DMS53 treated with DMSO at 0.1 percent for 48 hours (cell line): ENCODE results near the gene OR56B1.
"Not testable (repeated sequence)": the region's sequence is repeated elsewhere in the genome, so short reads cannot be mapped to it uniquely, and the experiment has no call there.

Source experiments
- DNase-seq: peaks from one replicate; lab custom pipeline; 2025; ENCODE audit not compliant: unreplicated experiment; lab: John Stamatoyannopoulos, UW

Gene OR56B1, protein sequence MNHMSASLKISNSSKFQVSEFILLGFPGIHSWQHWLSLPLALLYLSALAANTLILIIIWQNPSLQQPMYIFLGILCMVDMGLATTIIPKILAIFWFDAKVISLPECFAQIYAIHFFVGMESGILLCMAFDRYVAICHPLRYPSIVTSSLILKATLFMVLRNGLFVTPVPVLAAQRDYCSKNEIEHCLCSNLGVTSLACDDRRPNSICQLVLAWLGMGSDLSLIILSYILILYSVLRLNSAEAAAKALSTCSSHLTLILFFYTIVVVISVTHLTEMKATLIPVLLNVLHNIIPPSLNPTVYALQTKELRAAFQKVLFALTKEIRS

DNA sequence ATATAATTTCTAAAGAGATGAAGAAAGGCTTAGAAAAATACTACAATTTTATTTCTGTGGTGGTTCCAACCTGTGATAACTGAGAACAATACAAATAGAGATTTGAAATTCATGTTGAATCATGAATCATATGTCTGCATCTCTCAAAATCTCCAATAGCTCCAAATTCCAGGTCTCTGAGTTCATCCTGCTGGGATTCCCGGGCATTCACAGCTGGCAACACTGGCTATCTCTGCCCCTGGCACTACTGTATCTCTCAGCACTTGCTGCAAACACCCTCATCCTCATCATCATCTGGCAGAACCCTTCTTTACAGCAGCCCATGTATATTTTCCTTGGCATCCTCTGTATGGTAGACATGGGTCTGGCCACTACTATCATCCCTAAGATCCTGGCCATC, at the start of gene OR56B1:
TSS of gene OR56B1 (plus strand) at position 53 of the 400 bp plus-strand sequence. CDS start at position 122, 69 bp downstream.
- no peak for DNase-seq

DNA sequence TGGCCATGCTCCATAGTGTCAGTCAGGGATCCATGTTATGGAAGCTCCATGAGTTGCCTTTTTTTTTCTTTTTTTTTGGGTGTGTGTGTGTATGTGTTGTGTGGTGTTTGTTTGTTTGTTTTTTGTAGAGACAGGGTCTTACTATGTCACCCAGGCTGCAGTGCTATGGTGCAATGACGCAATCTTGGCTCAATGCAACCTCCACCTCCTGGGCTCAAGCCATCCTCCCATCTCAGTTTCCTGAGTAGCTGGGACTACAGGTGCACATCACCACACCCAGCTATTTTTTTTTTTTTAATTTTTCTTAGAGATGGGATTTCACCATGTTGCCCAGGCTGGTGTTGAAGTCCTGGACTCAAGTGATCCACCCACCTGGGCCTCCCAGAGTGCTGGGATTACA, 47.8 kb upstream of the OR56B1 start:
- DNase-seq = no peak

DNA sequence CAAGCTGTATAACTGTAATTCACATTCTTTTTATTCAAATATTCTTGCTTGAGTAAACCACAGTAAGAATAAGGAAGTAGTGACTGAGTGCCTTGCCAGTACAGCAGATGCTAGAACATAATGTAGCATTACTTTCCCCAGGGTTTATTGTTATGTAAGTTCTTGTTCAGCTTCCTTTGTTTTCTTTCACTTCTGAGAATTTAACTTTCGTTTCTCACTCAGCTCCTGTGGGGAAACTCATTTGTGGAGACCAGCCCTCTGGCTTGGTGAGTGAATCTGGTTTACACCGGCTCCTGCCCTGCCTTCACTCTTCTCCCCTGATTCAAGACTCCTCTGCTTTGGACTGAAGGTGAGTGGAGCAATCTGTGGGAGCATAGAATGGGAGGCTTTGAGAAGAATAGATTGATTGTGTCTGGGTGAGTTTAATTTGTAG, 46.7 kb upstream of the OR56B1 start, which contains the start of gene TRIM22:
TSS of gene TRIM22 (plus strand) at position 240 of the 433 bp plus-strand sequence. CDS start 6,443 bp downstream, outside the sequence.
- DNase-seq = no peak

DNA sequence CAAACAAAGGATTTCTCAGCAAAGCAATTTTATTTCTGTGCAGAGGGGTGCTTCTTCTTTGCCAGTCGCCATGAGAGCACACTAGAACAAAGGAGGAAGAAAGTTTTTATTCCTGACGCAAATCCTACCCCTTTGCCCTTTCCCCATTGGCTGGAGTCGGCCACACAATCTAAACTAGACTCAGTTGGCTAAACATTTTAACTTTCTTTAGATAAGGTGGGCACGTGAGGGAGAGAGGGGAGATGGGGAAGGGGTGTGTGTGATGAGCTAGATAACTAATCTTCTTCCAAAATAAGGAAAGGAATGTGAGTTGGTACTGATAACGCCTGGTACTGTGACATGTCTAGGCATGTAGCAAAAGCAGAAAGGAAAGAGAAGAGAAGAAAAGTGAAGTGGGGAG, 46.0 kb upstream of the OR56B1 start:
- DNase-seq = no peak

DNA sequence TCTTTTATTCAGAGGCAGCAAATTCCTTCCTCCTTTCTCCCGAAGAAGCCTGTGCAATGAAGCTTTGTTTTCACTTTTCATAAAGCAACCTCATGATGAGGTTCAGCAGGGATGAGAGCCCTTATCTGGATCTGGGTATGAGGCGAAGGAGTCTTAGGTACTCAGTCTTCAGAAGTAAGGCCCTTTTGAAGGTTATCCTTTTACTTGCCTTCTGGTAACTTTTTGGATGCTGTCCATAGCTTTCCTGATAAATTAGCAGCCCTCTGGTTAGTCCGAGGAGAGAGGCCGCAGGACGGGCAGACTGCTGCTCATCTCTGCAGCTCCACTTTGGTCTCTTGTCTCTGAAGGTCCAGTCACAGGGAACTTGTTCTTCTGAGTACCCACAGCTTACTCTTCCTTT, 45.5 kb upstream of the OR56B1 start:
- DNase-seq = no peak

DNA sequence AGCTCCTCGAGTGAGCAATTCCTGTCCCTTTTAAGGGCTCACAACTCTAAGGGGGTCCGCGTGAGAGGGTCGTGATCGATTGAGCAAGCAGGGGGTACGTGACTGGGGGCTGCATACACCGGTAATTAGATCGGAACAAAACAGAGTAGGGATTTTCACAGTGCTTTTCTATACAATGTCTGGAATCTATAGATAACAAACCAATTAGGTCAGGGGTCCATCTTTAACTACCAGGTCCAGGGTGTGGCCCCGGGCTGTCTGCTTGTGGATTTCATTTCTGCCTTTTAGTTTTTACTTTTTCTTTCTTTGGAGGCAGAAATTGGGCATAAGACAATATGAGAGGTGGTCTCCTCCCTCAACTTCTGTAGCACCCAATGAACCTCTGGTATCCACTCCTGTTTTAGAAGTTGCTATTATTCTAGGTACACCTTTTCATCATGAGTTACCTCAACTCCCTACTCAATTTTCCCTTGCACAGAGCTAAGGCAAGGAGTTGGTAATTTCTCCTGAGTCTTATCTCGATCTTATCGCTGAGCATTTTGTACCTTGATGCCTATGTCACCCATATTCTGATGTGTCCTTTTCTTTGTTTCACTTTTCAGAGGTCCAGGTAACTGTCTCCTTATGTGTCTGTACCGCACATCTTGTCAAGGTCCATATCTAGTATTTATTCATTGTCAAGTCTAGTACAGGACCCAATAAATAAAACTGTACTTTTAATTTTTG, 44.8 kb upstream of the OR56B1 start:
- not testable (repeated sequence) for DNase-seq

DNA sequence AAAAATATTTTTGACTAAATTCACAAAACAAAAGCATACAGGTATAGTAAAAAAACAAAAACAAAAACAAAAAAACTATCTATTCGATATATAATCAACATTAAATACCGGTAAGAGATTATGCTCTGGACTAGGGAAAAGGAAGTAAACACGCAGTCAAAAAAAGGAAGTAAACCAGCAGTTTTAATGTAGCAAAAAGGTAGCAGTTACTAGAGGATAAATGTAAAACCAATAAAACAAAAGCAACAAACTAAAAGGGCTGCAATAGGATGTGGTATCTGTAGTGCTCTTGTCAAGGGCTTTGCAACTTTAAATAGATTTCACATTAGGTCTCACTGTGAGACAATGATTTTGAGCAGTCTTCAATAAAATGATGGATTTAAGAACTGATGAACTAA, 44.3 kb upstream of the OR56B1 start:
- no peak for DNase-seq

DNA sequence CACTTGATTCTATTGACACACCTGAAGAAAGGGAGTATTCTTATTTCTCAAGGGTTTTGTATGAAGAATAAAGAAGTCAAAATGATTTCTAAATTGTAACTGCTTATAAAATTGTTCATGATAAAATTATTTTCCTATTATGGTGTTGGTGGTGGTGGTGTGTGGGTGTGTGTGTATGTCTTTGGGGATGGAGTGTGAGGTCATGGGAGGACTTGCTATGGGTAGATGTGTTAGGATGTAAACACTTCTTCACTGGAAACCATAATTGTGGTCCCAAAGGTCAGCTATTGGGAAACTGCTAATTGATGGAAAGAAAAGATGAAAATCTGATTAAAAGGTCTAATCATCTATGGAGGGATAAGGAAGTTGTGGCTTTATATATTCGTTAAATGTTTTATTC, 41.6 kb upstream of the OR56B1 start:
- no peak for DNase-seq

DNA sequence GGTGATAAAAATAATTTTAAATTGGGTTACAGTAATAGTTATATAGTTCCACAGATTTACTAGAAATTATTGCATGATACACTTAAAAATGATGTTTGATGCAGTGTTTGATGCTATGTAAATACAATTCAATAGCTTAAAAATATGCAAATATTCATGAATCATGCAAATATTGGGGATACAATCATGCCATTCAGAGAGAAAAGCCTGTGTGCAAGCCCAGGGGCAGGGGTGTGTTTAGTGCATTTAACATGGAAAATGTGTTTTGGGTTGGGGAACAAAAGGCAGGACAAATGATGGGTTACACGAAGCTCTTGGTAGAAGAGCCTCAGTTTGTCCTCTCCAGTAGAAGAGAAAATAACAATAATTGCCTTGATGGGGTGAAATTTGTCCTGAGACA, 40.7 kb upstream of the OR56B1 start:
- DNase-seq = no peak

DNA sequence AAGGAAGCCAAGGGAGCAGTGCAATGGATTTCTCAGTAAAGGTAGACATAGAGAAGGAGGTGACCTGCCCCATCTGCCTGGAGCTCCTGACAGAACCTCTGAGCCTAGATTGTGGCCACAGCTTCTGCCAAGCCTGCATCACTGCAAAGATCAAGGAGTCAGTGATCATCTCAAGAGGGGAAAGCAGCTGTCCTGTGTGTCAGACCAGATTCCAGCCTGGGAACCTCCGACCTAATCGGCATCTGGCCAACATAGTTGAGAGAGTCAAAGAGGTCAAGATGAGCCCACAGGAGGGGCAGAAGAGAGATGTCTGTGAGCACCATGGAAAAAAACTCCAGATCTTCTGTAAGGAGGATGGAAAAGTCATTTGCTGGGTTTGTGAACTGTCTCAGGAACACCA, 40.0 kb upstream of the OR56B1 start:
- no peak for DNase-seq

DNA sequence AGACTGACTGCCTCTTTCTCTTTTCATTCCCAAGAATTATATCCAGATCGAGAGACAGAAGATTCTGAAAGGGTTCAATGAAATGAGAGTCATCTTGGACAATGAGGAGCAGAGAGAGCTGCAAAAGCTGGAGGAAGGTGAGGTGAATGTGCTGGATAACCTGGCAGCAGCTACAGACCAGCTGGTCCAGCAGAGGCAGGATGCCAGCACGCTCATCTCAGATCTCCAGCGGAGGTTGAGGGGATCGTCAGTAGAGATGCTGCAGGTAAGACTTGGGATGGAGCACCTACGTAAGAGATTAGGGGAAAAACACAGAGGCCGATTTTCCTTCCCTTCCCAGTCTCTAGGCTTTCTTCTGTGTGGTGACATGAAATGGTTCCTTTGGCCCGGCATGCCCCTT, 38.0 kb upstream of the OR56B1 start:
- no peak for DNase-seq

DNA sequence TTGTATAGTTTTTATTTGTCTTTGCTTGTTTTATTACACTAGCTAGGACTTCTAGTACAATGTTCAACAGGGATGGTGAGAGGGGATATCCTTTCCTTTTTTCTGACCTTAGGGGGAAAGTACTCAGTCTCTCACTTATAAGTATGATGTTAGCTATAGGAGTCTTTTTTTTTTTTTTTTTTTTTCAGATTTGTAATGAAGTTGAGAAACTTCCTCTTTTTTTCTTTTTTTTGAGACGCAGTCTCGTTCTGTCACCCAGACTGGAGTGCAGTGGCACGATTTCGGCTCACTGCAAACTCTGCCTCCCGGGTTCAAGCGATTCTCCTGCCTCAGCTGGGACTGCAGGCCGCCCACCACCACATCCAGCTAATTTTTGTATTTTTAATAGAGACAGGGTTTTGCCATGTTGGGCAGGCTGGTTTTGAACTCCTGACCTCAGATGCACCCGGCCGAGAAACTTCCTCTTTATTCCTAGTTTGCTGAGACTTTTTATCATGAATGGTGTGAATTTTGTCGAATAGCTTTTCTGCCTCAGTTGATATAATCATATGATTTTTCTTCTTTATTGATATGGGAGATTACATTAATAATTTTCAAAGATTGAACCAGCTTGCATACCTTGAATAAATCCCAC, 35.7 kb upstream of the OR56B1 start:
- DNase-seq = no peak

DNA sequence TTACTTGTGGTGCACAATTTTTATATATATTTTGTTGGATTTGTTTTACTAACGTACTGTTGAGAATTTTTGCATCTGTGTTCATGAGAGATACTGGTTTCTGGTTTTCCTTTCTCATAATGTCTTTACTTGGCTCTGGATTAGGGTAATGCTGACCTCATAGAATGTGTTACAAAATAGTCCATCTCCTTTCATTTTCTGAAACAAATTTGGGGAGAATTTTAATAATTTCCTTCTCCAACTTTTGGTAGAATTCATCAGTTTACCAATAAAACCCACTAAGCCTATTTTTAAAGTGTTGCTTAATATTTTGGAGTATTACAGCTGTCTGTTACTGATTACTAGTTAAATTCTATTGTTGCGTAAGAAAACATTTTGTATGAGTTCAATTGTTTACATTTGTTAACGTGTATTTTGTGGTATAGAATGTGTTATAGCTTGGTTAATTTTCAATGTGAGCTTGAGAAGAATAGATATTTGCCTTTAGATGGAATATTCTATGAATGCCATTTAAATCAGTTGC, 35.1 kb upstream of the OR56B1 start:
- no peak for DNase-seq

DNA sequence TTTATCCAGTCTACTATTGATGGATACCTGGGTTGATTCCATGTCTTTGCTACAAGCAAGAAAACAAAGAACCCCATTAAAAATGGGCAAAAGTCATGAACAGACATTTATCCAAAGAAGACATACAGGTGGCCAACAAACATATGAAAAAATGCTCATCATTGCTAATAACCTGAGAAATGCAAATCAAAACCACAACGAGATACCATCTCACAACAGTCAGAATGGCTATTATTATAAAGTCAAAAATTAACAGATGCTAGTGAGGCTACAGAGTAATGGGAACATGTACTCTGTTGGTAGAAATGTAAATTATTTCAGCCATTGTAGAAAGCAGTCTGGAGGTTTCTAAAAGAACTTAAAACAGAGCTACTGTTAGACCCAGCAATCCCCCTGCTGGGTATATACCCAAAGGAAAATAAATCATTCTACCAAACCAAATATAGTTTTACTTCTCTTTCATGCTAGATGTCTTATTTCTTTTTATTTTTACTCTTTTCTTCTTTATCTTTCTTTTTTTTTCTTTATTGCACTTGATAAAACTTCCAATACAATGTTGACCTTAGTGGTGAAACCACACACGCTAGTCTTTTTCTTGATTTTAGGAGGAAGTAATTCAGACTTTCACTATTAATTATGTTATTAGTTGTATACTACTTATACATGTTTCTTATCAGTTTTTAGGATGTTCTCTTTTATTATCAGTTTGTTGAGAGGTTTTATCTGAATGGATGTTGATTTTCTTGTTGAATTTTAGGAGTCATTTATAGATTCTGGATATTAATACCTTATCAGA, 32.3 kb upstream of the OR56B1 start:
- DNase-seq = no peak

DNA sequence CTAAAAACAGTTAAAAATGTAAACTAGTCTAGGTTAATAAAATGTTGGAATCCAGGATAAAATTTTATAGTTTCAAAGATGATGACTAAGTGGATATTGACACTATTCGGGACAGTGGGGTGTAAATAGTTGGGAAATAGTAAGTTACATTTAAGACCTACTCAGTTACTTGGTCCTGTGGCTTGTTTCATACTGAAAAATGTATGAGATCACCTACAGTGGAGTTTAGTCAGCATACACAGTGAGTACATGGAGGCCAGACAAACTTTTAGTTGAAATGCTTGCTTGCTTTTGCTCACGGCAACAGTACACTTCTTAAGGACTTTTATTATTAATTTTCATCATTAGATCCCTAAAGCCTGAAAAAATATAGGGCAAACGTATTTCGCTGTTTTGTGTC, 30.6 kb upstream of the OR56B1 start:
- DNase-seq = no peak

DNA sequence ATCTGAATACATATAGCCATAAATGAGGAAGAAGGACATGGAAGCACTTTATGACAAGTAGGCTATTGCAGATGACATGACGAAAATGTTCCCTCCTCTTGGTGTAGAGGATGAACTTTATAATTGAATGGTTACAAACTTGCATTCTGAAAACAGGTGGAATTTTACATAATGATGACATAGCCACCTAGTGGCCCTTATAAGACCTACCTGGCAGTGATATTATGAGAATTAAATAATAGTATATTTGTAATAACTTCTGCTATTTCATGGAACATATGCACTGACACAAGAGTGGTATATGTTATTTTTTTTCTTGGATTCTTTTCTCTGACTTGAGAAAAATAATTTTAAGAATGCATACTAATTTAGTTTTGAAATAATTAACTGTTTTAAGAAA, 23.7 kb upstream of the OR56B1 start:
- DNase-seq = no peak

DNA sequence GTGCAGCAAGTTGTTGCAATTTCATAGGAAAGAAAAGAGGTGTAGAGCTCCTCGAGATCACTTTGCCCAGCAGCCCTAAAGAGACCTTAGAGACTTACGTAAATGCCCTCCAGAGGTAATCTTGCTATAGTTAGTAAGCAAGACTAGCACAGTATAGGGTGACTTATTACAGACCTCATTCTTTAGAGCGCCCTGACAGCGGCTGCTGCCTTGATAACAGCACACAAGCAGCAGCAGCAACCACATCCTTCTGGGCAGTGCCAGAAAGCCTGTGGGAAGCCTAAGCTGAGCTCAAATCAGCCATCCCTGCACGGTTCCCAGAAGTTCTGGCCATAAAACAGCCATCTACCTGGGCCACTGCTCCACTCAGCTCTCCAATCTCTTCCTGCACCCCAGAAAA, 22.6 kb upstream of the OR56B1 start:
- DNase-seq = no peak

DNA sequence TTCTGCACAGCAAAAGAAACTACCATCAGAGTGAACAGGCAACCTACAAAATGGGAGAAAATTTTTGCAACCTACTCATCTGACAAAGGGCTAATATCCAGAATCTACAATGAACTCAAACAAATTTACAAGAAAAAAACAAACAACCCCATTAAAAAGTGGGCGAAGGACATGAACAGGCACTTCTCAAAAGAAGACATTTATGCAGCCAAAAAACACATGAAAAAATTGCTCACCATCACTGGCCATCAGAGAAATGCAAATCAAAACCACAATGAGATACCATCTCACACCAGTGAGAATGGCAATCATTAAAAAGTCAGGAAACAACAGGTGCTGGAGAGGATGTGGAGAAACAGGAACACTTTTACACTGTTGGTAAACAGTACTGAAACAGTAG, 19.7 kb upstream of the OR56B1 start:
- not testable (repeated sequence) for DNase-seq

DNA sequence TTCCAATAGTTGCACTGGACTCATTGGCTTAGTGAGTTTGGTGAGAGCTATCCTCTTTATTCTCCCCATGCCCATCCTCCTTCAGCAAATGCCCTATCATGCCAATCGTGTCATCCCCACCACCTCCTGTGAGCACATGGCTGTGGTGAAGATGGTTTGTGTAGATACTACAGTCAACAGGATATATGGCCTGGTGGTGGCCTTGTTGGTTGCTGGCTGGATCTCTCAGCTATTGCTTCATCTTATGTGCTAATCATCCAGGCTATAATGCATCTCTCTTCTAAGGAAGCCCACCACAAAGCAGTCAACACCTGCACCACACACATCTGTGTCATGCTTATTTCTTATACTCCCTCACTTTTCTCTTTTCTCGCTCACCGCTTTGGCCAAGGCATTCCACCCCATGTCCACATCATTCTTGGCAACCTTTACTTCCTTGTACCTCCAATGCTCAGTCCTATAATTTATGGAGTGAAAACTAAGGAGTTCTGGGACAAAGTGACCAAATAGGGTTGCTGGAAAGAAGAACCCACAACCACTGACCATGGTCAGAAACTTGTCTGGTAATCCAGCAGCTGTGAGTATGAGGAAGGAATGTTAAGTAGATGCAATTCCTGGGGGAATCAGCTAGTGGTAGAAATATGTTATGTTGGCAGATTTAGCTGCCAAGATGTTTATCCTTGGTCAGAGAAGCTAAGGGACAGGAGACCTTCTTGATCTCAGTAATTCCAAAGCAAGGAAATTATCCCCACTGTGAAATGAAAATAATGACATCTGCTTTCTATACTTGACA, 16.3 kb upstream of the OR56B1 start:
- DNase-seq = no peak

DNA sequence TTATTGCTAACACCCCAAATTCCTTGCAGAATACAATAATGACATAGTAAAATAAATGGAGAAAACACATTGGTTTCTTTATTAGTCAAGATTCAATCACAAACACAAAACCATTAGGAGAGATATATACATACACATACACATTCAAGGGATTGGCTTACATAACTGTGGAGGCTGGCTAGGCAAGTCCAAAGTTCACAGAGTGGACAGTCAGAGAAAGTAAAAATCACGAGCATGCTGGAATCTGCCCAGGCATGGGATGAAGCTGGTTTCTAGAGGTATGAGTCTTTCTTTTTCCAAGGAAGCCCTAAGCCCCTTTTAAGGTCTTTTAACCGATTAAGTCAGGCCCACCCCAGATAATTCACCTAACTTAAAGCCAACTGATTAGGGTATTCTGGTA, 13.6 kb upstream of the OR56B1 start:
- no peak for DNase-seq
